ENCODE results near the gene TMEM114.
"Not testable (repeated sequence)": the region's sequence is repeated elsewhere in the genome, so short reads cannot be mapped to it uniquely, and the experiment has no call there.

Gene TMEM114

DNA sequence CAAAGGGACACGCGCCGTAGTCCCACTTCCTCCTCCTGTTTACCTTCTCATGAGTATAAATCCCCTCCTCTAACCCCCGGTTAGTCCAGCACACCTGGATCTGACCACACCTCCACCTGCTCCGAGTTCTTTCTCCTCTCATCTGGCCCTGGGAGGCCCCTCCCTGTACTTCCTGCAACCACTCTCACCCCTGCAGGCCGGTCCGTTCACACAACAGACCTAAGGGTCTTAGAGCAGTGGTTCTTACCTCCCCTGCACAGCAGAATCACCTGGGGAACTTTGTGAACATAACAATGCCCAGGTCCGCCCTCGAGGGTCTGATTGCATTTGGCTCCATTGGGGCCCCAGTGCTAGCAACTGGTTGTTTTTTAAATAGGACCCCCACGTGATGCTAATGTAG lies 24.8 kb downstream of the TMEM114 start:
- TF ChIP-seq CTCF (IDR thresholded peaks at IDR 0.05; ENCODE audit: low read depth, low read length) = no peak
- DNase-seq (ENCODE audit: extremely low read depth, low read depth) = no peak

GRCh38 chr16:8564934-8565345 lies 25.4 kb downstream of the TMEM114 start:
- no peak for DNase-seq (ENCODE audit: extremely low read depth, low read depth)
- no peak for TF ChIP-seq CTCF (IDR thresholded peaks at IDR 0.05; ENCODE audit: low read depth, low read length)

- not testable (repeated sequence) for DNase-seq (ENCODE audit: extremely low read depth, low read depth)
Observed at GRCh38 chr16:8563944-8564540, 26.3 kb downstream of the TMEM114 start.

DNA sequence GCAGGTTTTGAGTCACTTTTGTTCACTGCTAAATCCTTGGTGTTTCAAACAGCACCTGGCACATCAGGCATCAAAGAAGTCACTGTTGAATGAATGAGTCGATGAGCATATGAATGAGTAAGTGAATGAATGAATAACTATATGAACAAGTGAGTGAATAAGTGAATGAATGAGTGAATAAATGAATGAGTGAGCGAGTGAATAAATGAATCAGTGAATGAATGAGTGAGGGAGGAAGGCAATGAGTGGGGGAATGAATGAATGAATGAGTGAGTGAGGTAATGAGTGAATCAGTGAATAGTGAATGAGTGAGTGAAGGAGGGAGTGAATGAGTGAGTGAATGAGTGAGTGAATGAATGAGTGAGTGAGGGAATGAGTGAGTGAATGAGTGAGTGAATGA lies 28.8 kb downstream of the TMEM114 start:
- no peak for DNase-seq (ENCODE audit: extremely low read depth, low read depth)
- no peak for TF ChIP-seq CTCF (IDR thresholded peaks at IDR 0.05; ENCODE audit: low read depth, low read length)

- TF ChIP-seq CTCF (IDR thresholded peaks at IDR 0.05; ENCODE audit: low read depth, low read length) = no peak
- DNase-seq (ENCODE audit: extremely low read depth, low read depth) = no peak
Observed at GRCh38 chr16:8555400-8555799, 34.9 kb downstream of the TMEM114 start.

- no peak for TF ChIP-seq CTCF (IDR thresholded peaks at IDR 0.05; ENCODE audit: low read depth, low read length)
- no peak for DNase-seq (ENCODE audit: extremely low read depth, low read depth)
Observed at GRCh38 chr16:8554881-8555280, 35.4 kb downstream of the TMEM114 start.

GRCh38 chr16:8554022-8554421 lies 36.3 kb downstream of the TMEM114 start:
- DNase-seq (ENCODE audit: extremely low read depth, low read depth) = no peak
- TF ChIP-seq CTCF (IDR thresholded peaks at IDR 0.05; ENCODE audit: low read depth, low read length) = no peak

DNA sequence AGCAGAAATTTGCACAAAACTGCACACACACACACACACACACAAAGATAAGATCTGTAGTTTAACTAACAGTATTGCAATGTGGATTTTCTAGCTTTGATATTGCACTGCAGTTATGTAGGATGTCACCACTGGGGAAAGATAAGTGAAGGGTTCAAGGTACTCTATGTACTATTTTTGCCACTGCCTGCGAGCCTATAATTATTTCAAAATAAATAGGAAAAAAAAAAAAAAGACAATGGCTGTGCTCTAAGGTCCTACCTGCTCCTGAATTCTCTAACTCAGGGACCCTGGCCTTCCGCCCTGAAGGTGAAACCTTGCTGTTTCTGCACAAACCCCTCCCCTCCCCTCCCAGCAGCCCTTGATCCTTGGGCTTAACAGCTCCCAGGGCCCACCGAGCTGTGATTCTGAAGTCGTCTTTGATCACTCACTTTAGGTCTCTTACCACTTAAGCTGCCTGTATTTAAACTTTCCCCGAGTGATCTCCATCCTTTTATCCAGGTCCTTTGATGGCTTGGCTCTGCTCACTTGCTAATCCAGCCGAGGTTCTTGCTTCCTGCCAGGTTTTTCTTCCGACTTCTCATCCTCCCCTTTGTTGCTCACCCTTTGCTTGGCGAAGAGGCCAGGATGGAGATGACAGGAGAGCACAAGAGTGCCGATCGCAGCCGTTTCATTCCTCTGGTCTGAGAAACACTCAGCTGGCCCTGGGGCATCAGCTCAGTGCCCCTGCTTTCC lies 37.7 kb downstream of the TMEM114 start:
- DNase-seq (ENCODE audit: extremely low read depth, low read depth) = no peak
- TF ChIP-seq CTCF (IDR thresholded peaks at IDR 0.05; ENCODE audit: low read depth, low read length) = no peak
